ENCODE measurements around the gene BCL11B. TPM values are rescaled to one million over a fixed set of nuclear protein-coding genes. Genes with fewer than 3 reads are reported as not detected.

BCL11B gene
- total and polyA plus RNA-seq, 2 of the 8 experiments (the other 6 are each of a cell fraction or from before 2014, with no cell fraction given) = 0.63 to 5.9 TPM

GRCh38 chr14:99224948-99225347 is 47.0 kb downstream of the BCL11B start (continued):
- TF ChIP-seq CHD7 (IDR thresholded peaks at IDR 0.05; ENCODE audit: insufficient replicate concordance, low read length) (no peak), SIRT6 (IDR thresholded peaks at IDR 0.05; ENCODE audit: low read length) (no peak), CBX5 (IDR thresholded peaks at IDR 0.05; ENCODE audit: low read depth, low read length) (no peak), CTBP2 (IDR thresholded peaks at IDR 0.05; ENCODE audit: borderline replicate concordance, insufficient read depth, insufficient read length, low read length) (no peak), E2F6 (IDR thresholded peaks at IDR 0.05) (no peak), RBBP5 (IDR thresholded peaks at IDR 0.05; ENCODE audit: borderline replicate concordance, low read depth, low read length) (no peak), KDM4A (IDR thresholded peaks at IDR 0.05; ENCODE audit: low read depth, low read length, severe bottlenecking) (no peak), JUN (IDR thresholded peaks at IDR 0.05; ENCODE audit: low read depth, low read length) (no peak), CBX8 (IDR thresholded peaks at IDR 0.05; ENCODE audit: borderline replicate concordance, low read depth, low read length) (no peak), CREB1 (IDR thresholded peaks at IDR 0.05) (no peak), SIN3A (conservative IDR thresholded peaks at IDR 0.05 in 1 of 2, IDR thresholded peaks at IDR 0.05 in 1 of 2; ENCODE audit: low read depth in 1 of 2, low read length in 2 of 2) (no peak)

Data from H1 (cell line).